ENCODE results near the gene DOP1B.
"Not testable (repeated sequence)": the region's sequence is repeated elsewhere in the genome, so short reads cannot be mapped to it uniquely, and the experiment has no call there.

DOP1B gene

GRCh38 chr21:36170823-36171222 is 14.2 kb downstream of the DOP1B start:
- no peak for DNase-seq (ENCODE audit: low read depth in 4 of 4, low spot score in 1 of 4)

GRCh38 chr21:36171336-36171735 is 14.7 kb downstream of the DOP1B start:
- no peak for DNase-seq (ENCODE audit: low read depth in 4 of 4, low spot score in 1 of 4)

- DNase-seq (ENCODE audit: low read depth in 4 of 4, low spot score in 1 of 4) = no peak
Observed at GRCh38 chr21:36171741-36172331, 15.2 kb downstream of the DOP1B start.

- DNase-seq (ENCODE audit: low read depth in 4 of 4, low spot score in 1 of 4) = no peak
Observed at GRCh38 chr21:36174780-36175179, 18.2 kb downstream of the DOP1B start.

GRCh38 chr21:36175771-36176565 is 19.3 kb downstream of the DOP1B start:
- no peak for DNase-seq (ENCODE audit: low read depth in 4 of 4, low spot score in 1 of 4)

GRCh38 chr21:36178349-36178748 is 21.7 kb downstream of the DOP1B start:
- DNase-seq (ENCODE audit: low read depth in 4 of 4, low spot score in 1 of 4) = no peak

GRCh38 chr21:36179145-36179544 is 22.5 kb downstream of the DOP1B start:
- DNase-seq (ENCODE audit: low read depth in 4 of 4, low spot score in 1 of 4) = no peak

GRCh38 chr21:36180963-36181362 is 24.3 kb downstream of the DOP1B start:
- DNase-seq (ENCODE audit: low read depth in 4 of 4, low spot score in 1 of 4) = no peak

GRCh38 chr21:36183144-36183795 is 26.6 kb downstream of the DOP1B start:
- DNase-seq (ENCODE audit: low read depth in 4 of 4, low spot score in 1 of 4) = no peak

- DNase-seq (ENCODE audit: low read depth in 4 of 4, low spot score in 1 of 4) = no peak
Observed at GRCh38 chr21:36184545-36184944, 27.9 kb downstream of the DOP1B start.

- DNase-seq (ENCODE audit: low read depth in 4 of 4, low spot score in 1 of 4) = no peak
Observed at GRCh38 chr21:36185523-36185922, 28.9 kb downstream of the DOP1B start.

- no peak for DNase-seq (ENCODE audit: low read depth in 4 of 4, low spot score in 1 of 4)
Observed at GRCh38 chr21:36186081-36186480, 29.5 kb downstream of the DOP1B start.

- no peak for DNase-seq (ENCODE audit: low read depth in 4 of 4, low spot score in 1 of 4)
Observed at GRCh38 chr21:36186506-36187399, 30.1 kb downstream of the DOP1B start.

- no peak for DNase-seq (ENCODE audit: low read depth in 4 of 4, low spot score in 1 of 4)
Observed at GRCh38 chr21:36188081-36188681, 31.6 kb downstream of the DOP1B start.

GRCh38 chr21:36188937-36189336 is 32.3 kb downstream of the DOP1B start:
- DNase-seq (ENCODE audit: low read depth in 4 of 4, low spot score in 1 of 4) = no peak

GRCh38 chr21:36190736-36191135 is 34.1 kb downstream of the DOP1B start:
- DNase-seq (ENCODE audit: low read depth in 4 of 4, low spot score in 1 of 4) = no peak

- no peak for DNase-seq (ENCODE audit: low read depth in 4 of 4, low spot score in 1 of 4)
Observed at GRCh38 chr21:36193200-36193599, 36.6 kb downstream of the DOP1B start.

GRCh38 chr21:36194024-36194423 is 37.4 kb downstream of the DOP1B start:
- DNase-seq (ENCODE audit: low read depth in 4 of 4, low spot score in 1 of 4) = no peak

- DNase-seq (ENCODE audit: low read depth in 4 of 4, low spot score in 1 of 4) = no peak
Observed at GRCh38 chr21:36195613-36196012, 39.0 kb downstream of the DOP1B start.

- DNase-seq (ENCODE audit: low read depth in 4 of 4, low spot score in 1 of 4) = no peak
Observed at GRCh38 chr21:36199021-36199420, 42.4 kb downstream of the DOP1B start.

- not testable (repeated sequence) for DNase-seq (ENCODE audit: low read depth in 4 of 4, low spot score in 1 of 4)
Observed at GRCh38 chr21:36199575-36199974, 43.0 kb downstream of the DOP1B start.
